K562 treated with DMSO at 1 percent for 48 hours (cell line): ENCODE measurements around the gene CAPN7. TPM values are rescaled to one million over a fixed set of nuclear protein-coding genes. Genes with fewer than 3 reads are reported as not detected.

Source experiments
- total RNA-seq: library from RNA; unstranded; fragments of 300-600 nt; gene quantifications from 2 replicates; pipeline ENCODE4 v1.2.3, GENCODE V29; 2022; ENCODE audit warnings: low replicate concordance; ENCODE audit errors: extremely low read depth

The CAPN7 gene
- not detected in 2 replicates for total RNA-seq

DNA sequence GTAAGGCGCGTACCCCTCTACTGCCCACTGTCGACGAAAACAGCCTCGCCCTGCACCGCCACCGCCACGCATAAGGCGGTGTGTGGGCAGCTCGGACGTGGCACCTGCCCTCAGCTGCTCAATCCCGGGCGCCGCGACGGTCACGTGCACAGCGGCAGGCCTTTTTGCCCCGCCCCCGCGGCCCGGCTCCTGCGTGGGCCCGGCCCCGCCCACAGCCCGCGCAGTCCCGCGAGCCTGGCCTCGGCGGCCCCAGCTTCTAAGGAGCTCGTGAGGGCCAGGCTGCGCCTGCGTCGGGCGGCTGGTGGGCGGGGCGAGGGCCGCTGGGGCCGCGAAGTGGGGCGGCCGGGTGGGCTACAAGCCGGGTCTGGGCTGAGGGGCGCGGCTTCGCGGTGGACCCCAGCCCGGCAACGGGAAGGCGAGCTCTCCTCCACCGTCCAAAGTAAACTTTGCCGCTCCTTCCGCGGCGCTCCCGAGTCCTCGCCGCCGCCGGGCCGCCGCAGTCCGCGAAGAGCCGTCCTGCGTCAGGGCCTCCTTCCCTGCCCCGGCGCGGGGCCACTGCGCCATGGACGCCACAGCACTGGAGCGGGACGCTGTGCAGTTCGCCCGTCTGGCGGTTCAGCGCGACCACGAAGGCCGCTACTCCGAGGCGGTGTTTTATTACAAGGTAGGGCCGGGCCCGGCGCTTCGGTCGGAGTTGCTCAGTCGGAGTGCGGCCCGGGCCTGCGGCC, at the start of gene CAPN7:
Gene CAPN7, plus strand, starts transcription at position 313 of the 728 bp plus-strand sequence. Its CDS starts 250 bp downstream, at position 563.

Other genes with a start within 250 kb of the CAPN7 start
- not detected in 2 replicates for gene MRPS25, start 140.9 kb upstream of the CAPN7 start, total RNA-seq
- gene RBSN, start 107.1 kb upstream of the CAPN7 start, total RNA-seq = not detected in 2 replicates
- gene SH3BP5, start 126.3 kb downstream of the CAPN7 start, total RNA-seq = not detected in 2 replicates
- not detected in 2 replicates for gene METTL6, start 221.3 kb downstream of the CAPN7 start, total RNA-seq
- not detected in 2 replicates for gene EAF1, start 221.4 kb downstream of the CAPN7 start, total RNA-seq